GM18502 (cell line): ENCODE data around the gene NDUFB2.
A peak's percentile ranks its signal among the peaks of the same experiment; 100 is the strongest.
"Not testable (repeated sequence)": the region's sequence is repeated elsewhere in the genome, so short reads cannot be mapped to it uniquely, and the experiment has no call there.

ENCODE experiments used
- ATAC-seq: cut with Tn5 transposase; IDR thresholded peaks from one replicate; pipeline ENCODE4 v1.9.1; 2021; ENCODE audit warnings: mild to moderate bottlenecking; ENCODE audit not compliant: unreplicated experiment, poor library complexity

Gene NDUFB2

GRCh38 chr7:140688341-140688740 lies 8.2 kb upstream of the NDUFB2 start:
- ATAC-seq, result no peak

- no peak for ATAC-seq
Observed at GRCh38 chr7:140689199-140690152, 7.0 kb upstream of the NDUFB2 start.

- ATAC-seq, result no peak
Observed at GRCh38 chr7:140691376-140692045, 5.0 kb upstream of the NDUFB2 start.

GRCh38 chr7:140693849-140694248 lies 2.7 kb upstream of the NDUFB2 start:
- ATAC-seq, result not testable (repeated sequence)

- ATAC-seq, result no peak
Observed at GRCh38 chr7:140694592-140694991, 1.9 kb upstream of the NDUFB2 start.

GRCh38 chr7:140695381-140695780 lies 1.1 kb upstream of the NDUFB2 start:
- ATAC-seq, result no peak

GRCh38 chr7:140696024-140696679 lies 356 bp upstream of the NDUFB2 start:
- ATAC-seq, result peak; percentile 92

- no peak for ATAC-seq
Observed at GRCh38 chr7:140697447-140698143, 1.1 kb downstream of the NDUFB2 start.

GRCh38 chr7:140698477-140698876 lies 2.0 kb downstream of the NDUFB2 start:
- no peak for ATAC-seq

GRCh38 chr7:140702774-140703173 lies 6.3 kb downstream of the NDUFB2 start:
- no peak for ATAC-seq

GRCh38 chr7:140704205-140704604 lies 7.7 kb downstream of the NDUFB2 start:
- no peak for ATAC-seq

- ATAC-seq, result no peak
Observed at GRCh38 chr7:140707132-140707531, 10.6 kb downstream of the NDUFB2 start.

- not testable (repeated sequence) for ATAC-seq
Observed at GRCh38 chr7:140708764-140709163, 12.3 kb downstream of the NDUFB2 start.

GRCh38 chr7:140712392-140712791 lies 15.9 kb downstream of the NDUFB2 start:
- not testable (repeated sequence) for ATAC-seq

GRCh38 chr7:140714331-140715040 lies 18.0 kb downstream of the NDUFB2 start:
- ATAC-seq, result no peak

- no peak for ATAC-seq
Observed at GRCh38 chr7:140719721-140720120, 23.2 kb downstream of the NDUFB2 start.

GRCh38 chr7:140722254-140722653 lies 25.7 kb downstream of the NDUFB2 start:
- ATAC-seq, result no peak

- no peak for ATAC-seq
Observed at GRCh38 chr7:140723006-140723405, 26.5 kb downstream of the NDUFB2 start.

- ATAC-seq, result no peak
Observed at GRCh38 chr7:140723574-140723973, 27.1 kb downstream of the NDUFB2 start.

GRCh38 chr7:140724706-140725105 lies 28.2 kb downstream of the NDUFB2 start:
- no peak for ATAC-seq
